Measurements from ENCODE around the gene IL17F.

The IL17F gene

GRCh38 chr6:52215787-52216186 lies 28.5 kb downstream of the IL17F start:
- no peak for DNase-seq (ENCODE audit: low read depth)
- no peak overlapping the region for H3K4me3 ChIP-seq (ENCODE audit: low read length)
- no peak for TF ChIP-seq CTCF (IDR thresholded peaks at IDR 0.05; ENCODE audit: insufficient read depth, low read depth, low read length, missing control alignments)

GRCh38 chr6:52213127-52213526 lies 31.2 kb downstream of the IL17F start:
- no peak for DNase-seq (ENCODE audit: low read depth)
- no peak for TF ChIP-seq CTCF (IDR thresholded peaks at IDR 0.05; ENCODE audit: insufficient read depth, low read depth, low read length, missing control alignments)
- no peak overlapping the region for H3K4me3 ChIP-seq (ENCODE audit: low read length)

- DNase-seq (ENCODE audit: low read depth), result no peak
- H3K4me3 ChIP-seq (ENCODE audit: low read length), result no peak overlapping the region
- no peak for TF ChIP-seq CTCF (IDR thresholded peaks at IDR 0.05; ENCODE audit: insufficient read depth, low read depth, low read length, missing control alignments)
These were observed 34.1 kb downstream of the IL17F start for GRCh38 chr6:52210227-52210626.

- TF ChIP-seq CTCF (IDR thresholded peaks at IDR 0.05; ENCODE audit: insufficient read depth, low read depth, low read length, missing control alignments), result no peak
- no peak overlapping the region for H3K4me3 ChIP-seq (ENCODE audit: low read length)
- DNase-seq (ENCODE audit: low read depth), result no peak
These were observed 34.5 kb downstream of the IL17F start for GRCh38 chr6:52209770-52210169.

GRCh38 chr6:52208612-52209011 lies 35.7 kb downstream of the IL17F start:
- no peak for DNase-seq (ENCODE audit: low read depth)

GRCh38 chr6:52207066-52207465 lies 37.2 kb downstream of the IL17F start:
- no peak for TF ChIP-seq CTCF (IDR thresholded peaks at IDR 0.05; ENCODE audit: insufficient read depth, low read depth, low read length, missing control alignments)
- no peak overlapping the region for H3K4me3 ChIP-seq (ENCODE audit: low read length)
- DNase-seq (ENCODE audit: low read depth), result no peak

More at GRCh38 chr6:52208612-52209011, 35.7 kb downstream of the IL17F start:
- no peak overlapping the region for H3K4me3 ChIP-seq (ENCODE audit: low read length)
- TF ChIP-seq CTCF (IDR thresholded peaks at IDR 0.05; ENCODE audit: insufficient read depth, low read depth, low read length, missing control alignments), result no peak

- DNase-seq (ENCODE audit: low read depth), result no peak
- no peak for TF ChIP-seq CTCF (IDR thresholded peaks at IDR 0.05; ENCODE audit: insufficient read depth, low read depth, low read length, missing control alignments)
These were observed 42.8 kb downstream of the IL17F start for GRCh38 chr6:52201493-52201892.

More at GRCh38 chr6:52201493-52201892, 42.8 kb downstream of the IL17F start:
- no peak overlapping the region for H3K4me3 ChIP-seq (ENCODE audit: low read length)
